SK-N-SH treated with all-trans-retinoic acid at 6 μM for 48 hours (cell line): ENCODE results near the gene SORCS3.

ENCODE experiments used
- CSDC2 ChIP-seq: fragments of 250-450 bp; sonication (Bioruptor Pico); IDR thresholded peaks from 2 replicates; pipeline ENCODE4 v1.5.0; 2020; ENCODE audit warnings: mild to moderate bottlenecking, moderate library complexity
- PPARA ChIP-seq: fragments of 250-450 bp; sonication (Bioruptor Pico); IDR thresholded peaks from 2 replicates; pipeline ENCODE4 v1.5.0; 2020; ENCODE audit warnings: mild to moderate bottlenecking, borderline replicate concordance
- RARB ChIP-seq: fragments of 250-450 bp; sonication (Bioruptor Pico); IDR thresholded peaks from 2 replicates; pipeline ENCODE4 v1.8.0; 2021; ENCODE audit warnings: mild to moderate bottlenecking, moderate library complexity
- SNAI2 ChIP-seq: fragments of 250-450 bp; sonication (Bioruptor Pico); IDR thresholded peaks from 2 replicates; pipeline ENCODE4 v1.5.0; 2020; ENCODE audit warnings: mild to moderate bottlenecking, moderate library complexity
- TCF4 ChIP-seq: fragments of 250-450 bp; sonication (Bioruptor Pico); IDR thresholded peaks from 2 replicates; pipeline ENCODE4 v1.8.0; 2021; ENCODE audit warnings: mild to moderate bottlenecking, moderate library complexity, borderline replicate concordance
- TOX ChIP-seq: fragments of 250-450 bp; sonication (Bioruptor Pico); IDR thresholded peaks from 2 replicates; pipeline ENCODE4 v1.8.0; 2021; ENCODE audit warnings: mild to moderate bottlenecking, moderate library complexity, borderline replicate concordance
- ZFP3 ChIP-seq: fragments of 250-450 bp; sonication (Bioruptor Pico); IDR thresholded peaks from 2 replicates; pipeline ENCODE4 v1.5.0; 2020; ENCODE audit warnings: mild to moderate bottlenecking, moderate library complexity
- ZFP30 ChIP-seq: fragments of 450-650 bp; formaldehyde crosslinking; IDR thresholded peaks from 2 replicates; pipeline ENCODE4 v1.5.0; 2022; ENCODE audit warnings: mild to moderate bottlenecking, moderate library complexity
- ZNF8 ChIP-seq: fragments of 450-650 bp; formaldehyde crosslinking; IDR thresholded peaks from 2 replicates; pipeline ENCODE4 v1.5.0; 2020; ENCODE audit warnings: mild to moderate bottlenecking, moderate library complexity
- TF ChIP-seq, protein P1 (sequence below): fragments of 250-450 bp; sonication (Bioruptor Pico); IDR thresholded peaks from 2 replicates; pipeline ENCODE4 v1.5.1; 2020; ENCODE audit warnings: low read depth, mild to moderate bottlenecking, moderate library complexity
- TF ChIP-seq, protein P2 (sequence below): fragments of 250-450 bp; sonication (Bioruptor Pico); IDR thresholded peaks from 2 replicates; pipeline ENCODE4 v1.5.1; 2021; ENCODE audit warnings: mild to moderate bottlenecking, moderate library complexity
- TF ChIP-seq, protein P3 (sequence below): fragments of 250-450 bp; sonication (Bioruptor Pico); IDR thresholded peaks from 2 replicates; pipeline ENCODE4 v1.8.0; 2020; ENCODE audit warnings: mild to moderate bottlenecking, moderate library complexity, borderline replicate concordance
- TF ChIP-seq, protein P4 (sequence below): fragments of 250-450 bp; sonication (Bioruptor Pico); IDR thresholded peaks from 2 replicates; pipeline ENCODE4 v1.5.0; 2020; ENCODE audit warnings: mild to moderate bottlenecking, moderate library complexity

DNA sequence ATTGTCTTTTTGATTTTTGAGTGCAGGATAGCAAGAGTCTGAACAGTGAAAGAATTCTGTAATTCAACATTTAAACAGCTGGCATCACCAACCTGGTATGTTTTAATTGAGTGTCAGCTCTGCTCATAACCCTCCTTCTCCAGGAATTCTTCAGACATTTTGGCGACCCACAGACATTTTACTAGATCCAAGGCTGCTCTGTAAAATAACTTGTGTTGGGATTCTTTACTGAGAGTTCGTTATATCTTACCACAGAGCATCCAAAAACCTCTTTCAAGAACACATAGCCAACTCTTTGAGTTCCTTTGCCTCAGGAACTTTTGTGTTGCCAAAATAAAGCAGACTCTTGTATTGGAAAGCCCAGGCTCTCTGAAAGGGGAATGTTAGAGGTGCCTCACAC lies 27.7 kb upstream of the SORCS3 start:
- TF ChIP-seq SNAI2 (CRISPR knock-in tag) (no peak), PPARA (CRISPR knock-in tag) (no peak), TOX (CRISPR knock-in tag) (no peak), CSDC2 (no peak), ZNF8 (CRISPR knock-in tag) (no peak), ZFP3 (no peak), RARB (no peak), TCF4 (CRISPR knock-in tag) (no peak), ZFP30 (CRISPR knock-in tag) (no peak)
- TF ChIP-seq, protein P1, sequence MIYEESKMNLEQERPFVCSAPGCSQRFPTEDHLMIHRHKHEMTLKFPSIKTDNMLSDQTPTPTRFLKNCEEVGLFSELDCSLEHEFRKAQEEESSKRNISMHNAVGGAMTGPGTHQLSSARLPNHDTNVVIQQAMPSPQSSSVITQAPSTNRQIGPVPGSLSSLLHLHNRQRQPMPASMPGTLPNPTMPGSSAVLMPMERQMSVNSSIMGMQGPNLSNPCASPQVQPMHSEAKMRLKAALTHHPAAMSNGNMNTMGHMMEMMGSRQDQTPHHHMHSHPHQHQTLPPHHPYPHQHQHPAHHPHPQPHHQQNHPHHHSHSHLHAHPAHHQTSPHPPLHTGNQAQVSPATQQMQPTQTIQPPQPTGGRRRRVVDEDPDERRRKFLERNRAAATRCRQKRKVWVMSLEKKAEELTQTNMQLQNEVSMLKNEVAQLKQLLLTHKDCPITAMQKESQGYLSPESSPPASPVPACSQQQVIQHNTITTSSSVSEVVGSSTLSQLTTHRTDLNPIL = no peak
- TF ChIP-seq, protein P2, sequence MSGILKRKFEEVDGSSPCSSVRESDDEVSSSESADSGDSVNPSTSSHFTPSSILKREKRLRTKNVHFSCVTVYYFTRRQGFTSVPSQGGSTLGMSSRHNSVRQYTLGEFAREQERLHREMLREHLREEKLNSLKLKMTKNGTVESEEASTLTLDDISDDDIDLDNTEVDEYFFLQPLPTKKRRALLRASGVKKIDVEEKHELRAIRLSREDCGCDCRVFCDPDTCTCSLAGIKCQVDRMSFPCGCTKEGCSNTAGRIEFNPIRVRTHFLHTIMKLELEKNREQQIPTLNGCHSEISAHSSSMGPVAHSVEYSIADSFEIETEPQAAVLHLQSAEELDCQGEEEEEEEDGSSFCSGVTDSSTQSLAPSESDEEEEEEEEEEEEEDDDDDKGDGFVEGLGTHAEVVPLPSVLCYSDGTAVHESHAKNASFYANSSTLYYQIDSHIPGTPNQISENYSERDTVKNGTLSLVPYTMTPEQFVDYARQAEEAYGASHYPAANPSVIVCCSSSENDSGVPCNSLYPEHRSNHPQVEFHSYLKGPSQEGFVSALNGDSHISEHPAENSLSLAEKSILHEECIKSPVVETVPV = no peak
- TF ChIP-seq, protein P3, sequence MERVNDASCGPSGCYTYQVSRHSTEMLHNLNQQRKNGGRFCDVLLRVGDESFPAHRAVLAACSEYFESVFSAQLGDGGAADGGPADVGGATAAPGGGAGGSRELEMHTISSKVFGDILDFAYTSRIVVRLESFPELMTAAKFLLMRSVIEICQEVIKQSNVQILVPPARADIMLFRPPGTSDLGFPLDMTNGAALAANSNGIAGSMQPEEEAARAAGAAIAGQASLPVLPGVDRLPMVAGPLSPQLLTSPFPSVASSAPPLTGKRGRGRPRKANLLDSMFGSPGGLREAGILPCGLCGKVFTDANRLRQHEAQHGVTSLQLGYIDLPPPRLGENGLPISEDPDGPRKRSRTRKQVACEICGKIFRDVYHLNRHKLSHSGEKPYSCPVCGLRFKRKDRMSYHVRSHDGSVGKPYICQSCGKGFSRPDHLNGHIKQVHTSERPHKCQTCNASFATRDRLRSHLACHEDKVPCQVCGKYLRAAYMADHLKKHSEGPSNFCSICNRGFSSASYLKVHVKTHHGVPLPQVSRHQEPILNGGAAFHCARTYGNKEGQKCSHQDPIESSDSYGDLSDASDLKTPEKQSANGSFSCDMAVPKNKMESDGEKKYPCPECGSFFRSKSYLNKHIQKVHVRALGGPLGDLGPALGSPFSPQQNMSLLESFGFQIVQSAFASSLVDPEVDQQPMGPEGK (CRISPR knock-in tag) = no peak
- TF ChIP-seq, protein P4, sequence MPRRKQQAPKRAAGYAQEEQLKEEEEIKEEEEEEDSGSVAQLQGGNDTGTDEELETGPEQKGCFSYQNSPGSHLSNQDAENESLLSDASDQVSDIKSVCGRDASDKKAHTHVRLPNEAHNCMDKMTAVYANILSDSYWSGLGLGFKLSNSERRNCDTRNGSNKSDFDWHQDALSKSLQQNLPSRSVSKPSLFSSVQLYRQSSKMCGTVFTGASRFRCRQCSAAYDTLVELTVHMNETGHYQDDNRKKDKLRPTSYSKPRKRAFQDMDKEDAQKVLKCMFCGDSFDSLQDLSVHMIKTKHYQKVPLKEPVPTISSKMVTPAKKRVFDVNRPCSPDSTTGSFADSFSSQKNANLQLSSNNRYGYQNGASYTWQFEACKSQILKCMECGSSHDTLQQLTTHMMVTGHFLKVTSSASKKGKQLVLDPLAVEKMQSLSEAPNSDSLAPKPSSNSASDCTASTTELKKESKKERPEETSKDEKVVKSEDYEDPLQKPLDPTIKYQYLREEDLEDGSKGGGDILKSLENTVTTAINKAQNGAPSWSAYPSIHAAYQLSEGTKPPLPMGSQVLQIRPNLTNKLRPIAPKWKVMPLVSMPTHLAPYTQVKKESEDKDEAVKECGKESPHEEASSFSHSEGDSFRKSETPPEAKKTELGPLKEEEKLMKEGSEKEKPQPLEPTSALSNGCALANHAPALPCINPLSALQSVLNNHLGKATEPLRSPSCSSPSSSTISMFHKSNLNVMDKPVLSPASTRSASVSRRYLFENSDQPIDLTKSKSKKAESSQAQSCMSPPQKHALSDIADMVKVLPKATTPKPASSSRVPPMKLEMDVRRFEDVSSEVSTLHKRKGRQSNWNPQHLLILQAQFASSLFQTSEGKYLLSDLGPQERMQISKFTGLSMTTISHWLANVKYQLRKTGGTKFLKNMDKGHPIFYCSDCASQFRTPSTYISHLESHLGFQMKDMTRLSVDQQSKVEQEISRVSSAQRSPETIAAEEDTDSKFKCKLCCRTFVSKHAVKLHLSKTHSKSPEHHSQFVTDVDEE = no peak
